ENCODE data around the gene ANO8.
"Not testable (repeated sequence)": the region's sequence is repeated elsewhere in the genome, so short reads cannot be mapped to it uniquely, and the experiment has no call there.

The ANO8 gene

DNA sequence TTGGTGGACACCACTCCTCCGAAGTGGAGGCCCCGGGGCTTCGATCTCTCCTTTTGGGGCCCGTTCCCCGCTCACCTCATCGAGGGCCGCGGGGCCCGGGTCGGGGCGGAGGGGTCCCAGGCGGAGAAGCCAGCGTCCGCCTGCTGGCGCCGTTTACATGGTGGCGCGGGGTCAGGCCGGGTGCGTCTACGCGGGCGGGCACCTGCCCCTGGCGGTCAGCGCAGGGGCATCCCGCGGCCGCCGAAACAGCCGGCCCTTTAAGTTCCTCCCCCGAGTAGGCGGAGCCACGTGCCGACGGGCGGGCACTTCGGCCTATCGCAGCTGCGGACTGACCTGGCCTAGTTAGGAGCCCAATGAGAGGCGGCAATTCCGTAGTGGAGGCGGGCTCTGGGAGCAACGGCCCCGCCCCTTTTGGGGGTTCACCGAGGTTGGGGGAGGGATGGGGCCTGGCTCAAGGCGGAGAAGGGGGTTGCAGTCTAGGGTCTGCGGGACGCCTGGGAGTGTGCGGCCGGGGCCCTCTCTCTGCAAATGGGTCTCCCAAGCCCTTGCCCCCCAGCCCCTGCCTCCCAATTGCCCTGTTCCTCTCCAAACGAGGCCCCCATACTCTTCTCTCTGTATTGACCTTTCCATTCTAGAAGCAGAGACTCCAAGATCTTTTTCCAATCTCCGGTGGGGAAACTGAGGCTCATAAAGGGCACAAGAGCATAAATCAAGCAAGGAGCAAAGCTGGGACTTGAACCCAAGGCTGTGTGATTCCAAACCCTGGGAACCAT lies 31.3 kb downstream of the ANO8 start, which contains the start of gene ABHD8:
ABHD8 (minus strand) TSS at position 259 of the 773 bp plus-strand sequence. CDS start 1,809 bp downstream, outside the sequence.
- peak within 1 kb of the TSS; percentile 75 for H3K4me3 ChIP-seq (ENCODE audit: low read depth, low read length)
- TF ChIP-seq CTCF (conservative IDR thresholded peaks at IDR 0.05; ENCODE audit: low read depth, low read length): no peak
- peak; percentile 97 for DNase-seq (ENCODE audit: low read depth)

- no peak for TF ChIP-seq CTCF (conservative IDR thresholded peaks at IDR 0.05; ENCODE audit: low read depth, low read length)
- DNase-seq (ENCODE audit: low read depth): no peak
- H3K4me3 ChIP-seq (ENCODE audit: low read depth, low read length): peak overlapping the region; percentile 75
These were observed 32.1 kb downstream of the ANO8 start for GRCh38 chr19:17302391-17303166.

GRCh38 chr19:17300992-17301619 lies 33.5 kb downstream of the ANO8 start:
- no peak for DNase-seq (ENCODE audit: low read depth)
- no peak overlapping the region for H3K4me3 ChIP-seq (ENCODE audit: low read depth, low read length)
- no peak for TF ChIP-seq CTCF (conservative IDR thresholded peaks at IDR 0.05; ENCODE audit: low read depth, low read length)

- DNase-seq (ENCODE audit: low read depth): peak; percentile 48
- no peak overlapping the region for H3K4me3 ChIP-seq (ENCODE audit: low read depth, low read length)
- no peak for TF ChIP-seq CTCF (conservative IDR thresholded peaks at IDR 0.05; ENCODE audit: low read depth, low read length)
These were observed 37.7 kb downstream of the ANO8 start for GRCh38 chr19:17296976-17297375.

GRCh38 chr19:17296273-17296672 lies 38.4 kb downstream of the ANO8 start:
- H3K4me3 ChIP-seq (ENCODE audit: low read depth, low read length): no peak overlapping the region
- peak; percentile 55 for DNase-seq (ENCODE audit: low read depth)
- peak; percentile 31 for TF ChIP-seq CTCF (conservative IDR thresholded peaks at IDR 0.05; ENCODE audit: low read depth, low read length)

DNA sequence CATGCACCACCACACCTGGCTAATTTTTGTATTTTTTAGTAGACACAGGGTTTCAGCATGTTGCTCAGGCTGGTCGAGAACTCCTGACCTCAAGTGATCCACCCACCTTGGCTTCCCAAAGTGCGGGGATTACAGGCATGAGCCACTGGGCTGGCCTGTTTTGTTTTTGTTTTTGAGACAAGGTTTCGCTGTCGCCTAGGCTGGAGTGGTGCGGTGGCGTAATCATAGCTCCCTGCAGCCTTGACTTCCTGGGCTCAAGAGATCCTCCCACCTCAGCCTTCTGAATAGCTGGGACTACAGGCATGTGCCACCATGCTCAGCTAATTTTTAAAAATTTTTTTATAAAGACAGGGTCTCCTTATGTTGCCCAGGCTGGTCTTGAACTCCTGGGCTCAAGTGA lies 39.1 kb downstream of the ANO8 start:
- H3K4me3 ChIP-seq (ENCODE audit: low read depth, low read length); DNase-seq (ENCODE audit: low read depth): not testable (repeated sequence)
